HG02981 (cell line): ENCODE measurements around the gene C12orf60.

ENCODE experiments used
- ATAC-seq: cut with Tn5 transposase; IDR thresholded peaks from one replicate; pipeline ENCODE4 v1.9.1; 2021; ENCODE audit warnings: mild to moderate bottlenecking, moderate library complexity; ENCODE audit not compliant: unreplicated experiment

C12orf60 gene

DNA sequence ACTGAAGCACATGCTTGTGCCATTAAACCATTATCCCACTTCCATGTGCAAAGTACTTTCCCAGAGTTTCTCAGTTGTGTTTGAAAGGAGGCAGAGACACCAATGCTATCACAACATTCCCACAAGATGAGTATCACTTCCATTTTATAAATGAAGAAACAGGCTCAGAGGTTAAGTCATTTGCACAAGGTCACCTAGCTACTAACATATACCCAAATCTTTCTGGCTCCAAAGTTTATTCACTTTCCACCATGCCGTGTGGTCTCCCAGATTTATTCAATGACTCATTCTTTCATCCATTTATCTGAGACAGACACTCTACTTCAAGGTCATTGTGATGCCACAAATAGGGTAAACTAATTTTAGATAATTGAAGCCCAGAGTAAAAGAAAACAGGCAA, 30.5 kb downstream of the C12orf60 start:
- no peak for ATAC-seq

DNA sequence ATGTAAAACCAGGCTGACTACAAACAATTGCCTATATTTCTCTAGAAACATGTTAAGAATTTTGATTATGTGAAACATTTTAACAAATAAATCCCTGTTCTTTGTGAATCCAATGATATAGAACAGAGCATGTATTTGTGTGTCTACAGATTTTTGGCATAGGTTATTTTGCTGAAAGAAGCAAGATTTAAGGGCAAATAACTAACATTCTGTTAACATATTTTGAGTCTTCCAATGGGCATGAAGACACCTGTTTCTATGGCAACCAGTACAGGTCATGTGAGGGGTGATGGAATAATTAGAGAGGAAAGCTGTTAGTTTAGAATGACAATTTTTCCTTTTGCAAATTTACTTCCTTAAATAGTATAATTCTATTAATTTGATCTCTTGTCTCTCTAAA, 31.0 kb downstream of the C12orf60 start:
- no peak for ATAC-seq

DNA sequence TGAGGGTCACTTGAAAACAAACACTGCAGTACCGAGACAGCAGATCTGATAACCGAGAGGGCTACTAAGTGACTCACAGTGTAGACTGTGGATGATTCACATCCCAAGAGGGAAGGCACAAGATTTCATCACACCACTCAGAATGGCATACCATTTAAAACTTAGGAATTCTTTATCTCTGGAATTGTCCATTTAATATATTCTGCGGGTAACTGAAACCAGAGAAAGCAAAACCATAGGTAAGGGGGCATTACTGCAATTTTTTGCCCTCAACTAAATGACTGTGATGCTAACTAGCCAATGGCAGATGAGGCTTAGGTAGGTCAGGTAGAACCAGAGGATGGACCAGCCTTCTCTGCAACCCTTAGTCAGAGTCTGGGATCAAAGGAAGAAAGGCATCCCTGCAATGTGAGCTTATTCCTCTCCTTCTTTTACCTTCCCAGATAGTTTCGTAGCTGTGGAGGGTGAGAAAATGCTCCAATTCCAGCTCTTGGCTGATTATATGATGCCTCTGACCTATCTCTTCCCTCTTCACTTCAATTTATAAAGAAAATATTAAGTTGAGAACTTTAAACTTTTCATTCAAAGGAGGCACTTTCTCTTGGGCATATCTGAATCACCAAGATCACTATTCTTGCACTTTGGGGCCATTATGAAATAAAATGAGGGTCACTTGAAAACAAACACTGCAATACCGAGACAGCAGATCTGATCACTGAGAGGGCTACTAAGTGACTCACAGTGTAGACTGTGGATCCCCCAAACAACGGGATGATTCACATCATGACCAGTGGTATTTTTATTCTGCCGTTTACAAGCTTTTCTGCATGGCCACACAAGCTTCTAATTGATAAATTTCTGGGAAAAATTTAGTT, 33.1 kb downstream of the C12orf60 start:
- ATAC-seq = no peak

DNA sequence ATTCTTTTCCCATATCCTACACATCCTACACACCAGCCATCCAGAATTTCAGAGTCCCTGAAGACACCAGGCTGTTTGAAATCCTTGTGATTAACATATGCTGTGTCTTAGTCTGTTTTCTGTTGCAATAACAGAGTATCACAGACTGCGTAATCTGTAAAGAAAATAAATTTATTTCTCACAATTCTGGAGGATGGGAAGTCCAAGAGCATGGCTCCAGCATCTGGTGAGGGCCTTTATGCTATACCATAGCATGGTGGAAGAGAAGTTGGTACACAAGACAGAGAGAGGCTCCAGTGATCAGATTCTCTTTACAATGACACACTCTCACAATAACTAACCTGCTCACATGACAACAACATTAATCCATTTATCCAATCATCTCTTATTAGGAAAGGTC, 35.8 kb downstream of the C12orf60 start:
- ATAC-seq = no peak

DNA sequence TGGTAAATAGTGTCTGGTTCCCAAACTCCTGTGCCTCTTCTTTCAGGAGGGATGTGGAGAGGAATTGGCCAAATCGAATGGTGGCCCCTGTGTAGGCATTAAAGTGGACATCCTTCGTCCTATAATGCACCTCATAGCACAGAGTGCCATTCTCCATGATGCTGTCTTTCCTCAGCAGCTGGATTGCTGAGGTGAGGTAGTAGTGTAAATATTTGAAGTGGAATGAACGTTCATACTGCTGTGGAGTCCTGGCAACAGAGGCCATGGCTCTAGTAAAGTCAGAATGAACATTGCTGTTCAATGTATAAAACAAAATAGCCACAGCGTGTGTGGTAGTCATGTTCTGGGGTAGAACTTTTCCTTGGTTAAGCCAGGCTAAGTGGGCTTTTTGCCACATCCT, 37.1 kb downstream of the C12orf60 start:
- no peak for ATAC-seq

DNA sequence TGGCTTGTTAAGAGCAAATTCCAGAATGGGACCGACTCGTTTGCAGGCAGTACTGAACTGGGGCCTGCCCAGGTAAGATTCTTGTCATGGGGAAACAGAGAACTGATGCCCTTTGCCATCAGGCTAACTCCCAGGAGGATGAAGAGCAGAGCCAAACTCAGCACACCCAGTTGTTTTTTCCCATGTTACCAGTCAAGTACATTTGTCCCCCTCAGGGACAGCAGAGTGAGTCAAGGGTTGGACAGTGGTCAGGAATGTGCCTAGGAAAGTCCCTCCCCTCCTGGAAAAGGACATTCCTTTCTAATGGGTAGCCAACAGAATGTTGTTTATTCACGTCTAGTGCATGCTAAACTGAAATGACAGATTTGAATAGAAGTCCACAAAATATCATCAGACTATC, 38.3 kb downstream of the C12orf60 start:
- no peak for ATAC-seq

DNA sequence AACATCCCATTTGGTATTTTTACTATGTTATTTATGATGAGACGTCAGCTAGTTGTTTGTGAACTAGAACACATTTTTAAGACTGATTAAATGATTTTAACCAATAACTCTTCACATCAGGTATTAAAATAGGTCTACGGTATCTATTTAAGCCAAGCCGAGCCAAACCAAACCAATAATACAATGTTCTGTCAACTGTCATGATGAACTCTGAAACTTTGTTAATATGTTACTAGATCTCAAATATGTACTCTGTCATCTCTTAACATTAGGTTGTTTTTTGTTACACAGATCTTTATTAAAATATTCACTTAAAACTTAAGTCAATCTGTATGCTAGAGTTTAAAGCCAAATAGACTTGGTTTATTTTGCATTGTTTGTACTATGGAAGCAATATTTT, 38.8 kb downstream of the C12orf60 start:
- no peak for ATAC-seq

DNA sequence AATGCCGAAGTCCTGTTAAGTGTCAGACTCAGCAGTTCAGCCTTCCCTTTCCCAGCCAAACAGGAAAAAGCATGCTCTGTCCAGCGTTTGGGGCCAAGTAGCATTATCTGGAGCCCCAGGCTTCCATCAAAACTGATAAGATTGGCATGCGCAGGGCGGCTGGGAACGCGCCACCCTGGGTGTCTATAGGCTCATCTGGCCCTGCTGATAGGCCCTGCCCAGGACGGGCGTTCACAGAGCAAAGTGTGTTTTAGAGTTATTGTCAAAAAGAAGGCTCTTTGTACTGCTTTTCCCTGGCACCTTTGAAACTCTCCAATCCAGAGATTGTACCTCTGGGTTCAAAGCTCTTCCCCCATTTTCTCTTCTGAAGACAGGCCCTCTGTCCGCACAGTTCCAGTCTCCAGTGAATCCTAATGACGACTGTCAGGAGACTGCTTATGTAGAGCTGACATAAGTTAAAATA, 40.0 kb downstream of the C12orf60 start, which contains the start of gene ART4:
Gene ART4 (minus strand): TSS at position 102 of the 463 bp plus-strand sequence. CDS start 413 bp downstream, outside the sequence.
- no peak for ATAC-seq

DNA sequence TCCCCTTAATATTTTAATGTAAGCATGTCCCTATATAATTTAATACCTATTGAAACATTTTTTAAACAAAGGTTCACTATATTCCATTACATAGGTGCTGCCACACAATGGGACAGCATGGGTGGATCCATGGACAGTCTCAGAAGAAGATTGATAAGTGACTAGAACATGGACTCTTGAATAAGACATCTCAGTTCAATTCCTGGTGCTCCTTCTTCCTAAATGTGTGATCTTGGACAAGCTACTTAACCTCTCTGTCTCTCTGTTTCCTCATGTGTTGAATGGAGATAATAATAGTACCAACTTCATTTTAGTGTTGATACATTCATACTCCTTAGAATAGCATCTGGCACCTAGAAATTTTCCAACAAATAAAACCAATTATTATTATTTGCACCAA, 40.9 kb downstream of the C12orf60 start:
- ATAC-seq = no peak

DNA sequence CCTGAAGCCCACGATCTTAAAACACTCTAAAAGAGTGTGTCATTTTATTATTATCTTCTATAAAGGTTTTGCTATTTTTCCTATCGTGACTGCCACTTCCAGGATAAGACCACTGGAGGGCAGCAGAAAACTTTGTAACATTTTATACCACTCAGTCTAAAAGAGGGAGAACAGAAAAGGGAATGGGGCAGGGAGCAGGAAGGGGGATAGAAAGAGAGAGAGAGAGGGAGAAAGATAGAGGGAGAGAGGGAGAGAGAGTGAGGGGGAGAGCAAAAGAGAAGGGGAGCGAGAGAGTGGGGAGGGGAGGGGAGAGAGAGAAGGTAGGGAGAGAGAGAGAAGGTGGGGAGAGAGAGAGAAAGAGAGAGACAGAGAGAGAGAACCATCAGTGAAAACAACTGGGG, 41.9 kb downstream of the C12orf60 start:
- no peak for ATAC-seq

DNA sequence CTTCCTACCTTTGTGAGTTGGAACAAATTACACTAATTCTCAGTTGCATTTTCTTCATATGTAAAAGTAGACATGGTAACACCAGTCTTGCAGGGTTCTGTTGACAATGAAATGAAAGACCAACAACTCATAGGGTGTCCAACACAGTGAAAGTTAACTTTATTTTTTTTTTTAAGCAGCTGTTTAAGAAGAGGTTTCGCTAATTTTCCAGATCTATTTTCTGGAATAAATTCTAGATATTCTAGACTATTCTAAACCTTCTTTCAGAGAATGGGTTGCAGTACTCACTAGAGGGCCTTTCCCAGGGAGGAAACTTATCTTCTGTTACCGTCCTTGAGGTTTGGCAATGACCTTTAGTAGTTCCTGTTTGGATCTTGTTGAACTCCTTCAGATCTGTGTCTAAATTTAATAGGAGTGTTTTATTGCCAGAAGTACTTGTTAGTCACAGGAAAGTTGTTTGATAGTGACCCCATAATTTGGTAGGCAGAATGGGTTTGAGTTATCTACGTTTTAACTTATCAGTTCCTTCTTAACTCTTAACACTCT, 42.6 kb downstream of the C12orf60 start:
- no peak for ATAC-seq

DNA sequence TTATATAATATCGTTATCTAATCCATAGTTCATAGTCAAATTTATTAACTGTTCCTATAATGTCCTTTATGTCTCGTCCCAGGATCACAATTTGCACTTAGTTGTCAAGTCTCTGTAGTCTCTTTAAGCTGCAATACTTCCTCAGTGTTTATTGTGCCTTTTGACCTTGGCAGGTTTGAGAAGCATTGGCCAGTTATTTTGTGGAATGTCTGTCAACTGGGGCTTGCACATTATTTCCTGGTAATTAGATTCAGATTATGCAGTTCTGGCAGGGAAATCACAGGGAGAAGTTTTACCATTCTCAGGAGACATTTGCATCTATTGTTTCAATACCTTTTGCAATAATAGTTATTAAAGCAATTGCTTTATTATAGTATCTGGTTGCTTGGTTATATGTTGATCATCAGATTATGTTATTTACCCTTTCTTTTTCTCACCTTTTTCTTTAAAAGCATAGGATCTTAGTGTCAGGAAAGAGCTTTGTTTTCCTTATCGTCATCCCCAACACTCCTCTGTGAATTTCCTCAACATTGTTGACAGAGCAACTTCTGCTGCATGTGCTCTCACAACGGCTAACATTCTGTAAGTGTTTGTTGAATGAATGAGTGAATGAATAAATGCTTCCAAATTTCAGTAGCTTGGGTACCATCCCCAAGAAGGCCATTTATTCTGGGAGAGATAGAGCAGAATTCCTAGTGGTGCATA, 43.6 kb downstream of the C12orf60 start:
- no peak for ATAC-seq

DNA sequence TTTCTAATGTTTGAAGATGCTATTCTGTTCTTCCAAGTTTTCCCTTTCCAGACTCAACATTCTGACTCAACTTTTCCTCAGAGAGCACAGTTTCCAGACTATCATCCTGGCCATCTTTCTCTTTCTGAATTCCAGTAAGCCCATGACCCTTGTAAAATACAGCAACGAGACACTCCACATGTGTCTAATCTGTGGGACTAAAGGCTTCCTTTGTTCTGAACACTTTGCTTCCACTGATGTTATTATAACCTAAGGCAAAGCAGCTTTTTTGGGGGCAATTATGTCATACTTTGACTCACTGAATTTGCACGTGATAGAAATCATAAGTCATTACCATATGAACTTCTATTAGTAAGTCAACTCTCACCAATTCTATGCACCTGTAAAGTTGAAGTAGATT, 46.2 kb downstream of the C12orf60 start:
- ATAC-seq = no peak

DNA sequence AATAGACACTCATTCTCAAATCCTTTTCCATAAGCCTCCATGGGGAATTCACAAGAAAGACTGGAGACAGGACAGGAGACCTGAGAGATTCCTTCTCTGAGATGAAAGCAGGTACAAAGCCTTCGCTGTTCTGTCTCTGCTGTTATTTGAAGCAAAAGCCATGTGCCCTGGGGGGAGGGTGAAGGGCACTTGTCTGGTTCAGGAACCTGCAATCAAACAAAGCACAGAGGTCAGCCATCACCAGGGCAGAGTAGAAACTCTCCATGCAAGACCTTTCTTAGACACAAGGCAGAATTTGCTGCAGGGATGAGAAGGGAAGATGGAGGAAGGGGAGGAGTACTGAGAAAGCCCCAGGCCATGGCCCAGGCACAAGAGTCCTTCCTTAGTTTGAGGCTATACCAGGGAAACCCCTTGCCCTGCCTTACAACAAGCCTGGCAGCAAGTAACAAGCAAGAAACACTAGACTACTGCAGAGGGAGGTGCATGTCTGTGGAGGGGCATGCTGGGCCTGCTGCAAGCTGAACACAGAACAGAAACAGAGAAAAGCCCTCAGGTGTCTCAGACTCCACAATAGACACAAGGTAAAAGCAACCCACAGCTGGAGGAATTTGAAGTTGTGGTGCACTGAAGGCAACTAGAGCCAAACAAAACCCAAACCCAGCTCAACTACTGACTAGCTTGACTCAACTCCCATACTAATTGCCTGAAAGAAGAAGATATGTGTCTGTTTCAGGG, 47.6 kb downstream of the C12orf60 start:
- peak; percentile 60 for ATAC-seq

DNA sequence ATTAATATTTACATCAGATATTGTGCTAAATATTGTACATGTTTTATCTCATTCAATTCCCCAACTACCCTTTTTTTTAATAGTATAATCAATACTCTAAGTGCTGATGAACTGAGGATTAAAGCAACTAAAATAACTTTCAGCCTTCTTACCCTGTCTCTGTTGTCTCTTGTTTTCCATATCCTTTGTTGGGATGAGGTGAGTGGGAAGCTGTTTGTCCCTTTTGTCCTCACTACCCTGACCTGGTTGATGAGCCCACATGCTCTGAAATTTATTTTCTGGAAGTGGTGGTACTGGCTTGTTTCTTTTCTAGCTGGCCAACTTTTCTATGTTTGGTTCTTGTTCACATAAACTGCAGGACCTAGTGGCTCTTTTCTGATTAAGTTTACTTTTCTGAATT, 49.4 kb downstream of the C12orf60 start:
- ATAC-seq = no peak

DNA sequence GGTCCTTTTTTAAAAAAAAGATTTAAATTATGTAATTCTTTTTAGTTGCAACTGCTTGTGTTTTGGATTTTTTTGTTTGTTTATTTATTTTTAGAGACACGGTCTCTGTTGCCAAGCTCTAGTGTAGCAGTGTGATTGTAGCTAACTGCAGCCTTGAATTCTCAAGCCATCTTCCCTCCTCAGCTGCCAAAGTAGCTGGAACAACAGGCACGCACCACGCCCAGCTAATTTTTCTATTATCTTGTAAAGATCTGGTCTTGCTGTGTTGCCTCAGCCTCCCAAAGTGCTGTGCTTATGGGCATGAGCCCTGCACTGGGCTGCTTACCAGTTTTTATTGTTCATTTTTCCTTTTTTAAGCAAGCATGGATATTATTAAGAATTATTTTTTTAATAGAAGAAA, 50.5 kb downstream of the C12orf60 start:
- no peak for ATAC-seq

DNA sequence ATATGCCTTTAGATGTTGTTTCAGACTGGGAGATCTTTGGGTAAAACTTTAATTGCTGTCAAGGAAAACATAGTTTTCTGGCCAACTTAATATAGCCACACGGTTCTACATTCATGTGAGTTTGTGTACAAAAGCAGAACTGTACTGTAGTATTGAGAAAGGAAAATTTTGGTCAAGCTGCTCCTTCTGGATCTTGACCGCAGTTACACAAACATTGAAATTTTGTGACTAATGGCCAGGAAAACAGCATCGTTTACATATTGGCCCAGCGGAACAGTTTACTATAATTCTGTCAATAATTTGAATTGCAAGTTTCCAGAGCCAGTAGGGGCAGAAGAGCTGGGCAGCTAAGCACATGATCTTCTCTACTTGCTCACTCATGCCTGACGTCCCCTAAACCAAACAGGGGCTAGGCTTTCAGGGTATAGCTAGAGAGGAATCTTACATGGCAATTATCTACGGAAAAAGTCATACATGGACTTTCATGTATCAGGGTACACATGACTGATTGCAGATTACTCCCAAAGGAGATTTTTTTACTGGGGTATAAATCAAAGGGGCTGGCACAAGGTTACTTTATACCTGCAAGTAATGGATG, 51.2 kb downstream of the C12orf60 start:
- no peak for ATAC-seq

DNA sequence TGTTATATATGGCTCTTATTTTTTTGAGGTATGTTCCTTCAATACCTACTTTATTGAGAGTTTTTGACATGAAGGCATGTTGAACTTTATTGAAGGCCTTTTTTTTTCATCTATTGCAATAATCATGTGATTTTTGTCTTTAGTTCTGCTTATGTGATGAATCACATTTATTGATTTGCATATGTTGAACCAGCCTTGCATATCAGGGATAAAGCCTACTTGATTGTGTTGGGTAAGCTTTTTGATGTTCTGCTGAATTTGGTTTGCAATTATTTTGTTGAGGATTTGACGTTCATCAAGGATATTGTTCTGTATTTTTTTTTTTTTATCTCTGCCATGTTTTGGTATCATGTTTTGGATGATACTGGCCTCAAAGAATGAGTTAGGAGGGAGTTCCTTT, 55.0 kb downstream of the C12orf60 start:
- no peak for ATAC-seq

DNA sequence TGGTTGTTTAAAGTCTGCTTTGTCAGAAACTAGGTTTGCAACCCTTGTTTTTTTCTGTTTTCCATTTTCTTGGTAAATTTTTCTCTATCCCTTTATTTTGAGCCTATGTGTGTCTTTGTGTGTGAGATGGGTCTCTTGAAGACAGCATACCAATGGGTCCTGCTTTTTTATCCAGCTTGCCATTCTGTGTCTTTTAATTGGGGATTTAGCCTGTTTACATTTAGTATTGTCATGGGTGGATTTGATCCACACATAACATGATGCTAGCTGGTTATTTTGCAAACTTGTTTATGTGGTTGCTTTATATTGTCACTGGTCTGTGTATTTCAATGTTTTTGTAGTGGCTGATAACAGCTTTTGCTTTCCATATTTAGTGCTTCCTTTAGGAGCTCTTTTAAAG, 57.0 kb downstream of the C12orf60 start:
- no peak for ATAC-seq

DNA sequence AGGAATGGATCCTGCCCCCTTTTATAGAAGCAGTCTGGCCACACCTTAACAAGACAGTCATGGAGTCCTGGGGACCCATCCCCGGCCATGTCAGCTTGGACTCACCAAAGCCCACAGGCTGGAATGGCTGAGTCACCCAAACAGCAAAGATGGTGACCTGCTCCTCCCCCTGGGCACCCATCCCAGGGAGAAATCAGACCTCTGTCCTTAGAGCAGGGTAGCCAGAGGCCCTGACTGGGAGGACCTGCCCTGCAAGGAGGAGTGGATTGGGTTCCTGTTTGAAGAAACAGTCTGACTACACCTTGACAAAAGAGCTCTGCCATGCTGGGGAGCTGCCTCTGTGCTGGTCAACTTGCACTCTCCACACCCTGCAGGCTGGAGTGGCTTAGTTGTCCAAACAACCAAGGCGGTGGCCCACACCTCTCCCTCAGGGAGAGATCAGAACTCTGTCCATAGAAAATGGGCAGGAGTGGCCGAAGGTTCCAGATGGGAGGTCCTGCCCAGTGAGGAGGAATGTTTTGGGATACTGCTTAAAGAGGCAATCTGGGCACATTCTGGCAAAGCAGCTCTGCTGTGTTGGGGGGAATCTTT, 65.5 kb downstream of the C12orf60 start:
- no peak for ATAC-seq
